ENCODE measurements around the gene PRSS2.

PRSS2 gene

GRCh38 chr7:142789441-142789840 is 18.7 kb downstream of the PRSS2 start:
- no peak overlapping the region for H3K4me3 ChIP-seq (ENCODE audit: low read depth, low read length)
- DNase-seq (ENCODE audit: low read depth): no peak
- no peak for TF ChIP-seq CTCF (IDR thresholded peaks at IDR 0.05; ENCODE audit: low read depth, low read length, missing control alignments)

- TF ChIP-seq CTCF (IDR thresholded peaks at IDR 0.05; ENCODE audit: low read depth, low read length, missing control alignments): no peak
- no peak overlapping the region for H3K4me3 ChIP-seq (ENCODE audit: low read depth, low read length)
- no peak for DNase-seq (ENCODE audit: low read depth)
These were observed 19.3 kb downstream of the PRSS2 start for GRCh38 chr7:142790056-142790455.

GRCh38 chr7:142790555-142790954 is 19.8 kb downstream of the PRSS2 start:
- no peak for DNase-seq (ENCODE audit: low read depth)
- no peak overlapping the region for H3K4me3 ChIP-seq (ENCODE audit: low read depth, low read length)
- TF ChIP-seq CTCF (IDR thresholded peaks at IDR 0.05; ENCODE audit: low read depth, low read length, missing control alignments): no peak

- no peak for TF ChIP-seq CTCF (IDR thresholded peaks at IDR 0.05; ENCODE audit: low read depth, low read length, missing control alignments)
- no peak overlapping the region for H3K4me3 ChIP-seq (ENCODE audit: low read depth, low read length)
- no peak for DNase-seq (ENCODE audit: low read depth)
These were observed 20.7 kb downstream of the PRSS2 start for GRCh38 chr7:142791502-142791901.

GRCh38 chr7:142792129-142792528 is 21.4 kb downstream of the PRSS2 start:
- no peak overlapping the region for H3K4me3 ChIP-seq (ENCODE audit: low read depth, low read length)
- no peak for DNase-seq (ENCODE audit: low read depth)
- no peak for TF ChIP-seq CTCF (IDR thresholded peaks at IDR 0.05; ENCODE audit: low read depth, low read length, missing control alignments)

- TF ChIP-seq CTCF (IDR thresholded peaks at IDR 0.05; ENCODE audit: low read depth, low read length, missing control alignments): no peak
- no peak overlapping the region for H3K4me3 ChIP-seq (ENCODE audit: low read depth, low read length)
These were observed 21.8 kb downstream of the PRSS2 start for GRCh38 chr7:142792593-142792992.

GRCh38 chr7:142793156-142793555 is 22.4 kb downstream of the PRSS2 start:
- TF ChIP-seq CTCF (IDR thresholded peaks at IDR 0.05; ENCODE audit: low read depth, low read length, missing control alignments): no peak
- no peak overlapping the region for H3K4me3 ChIP-seq (ENCODE audit: low read depth, low read length)
- DNase-seq (ENCODE audit: low read depth): no peak

More at GRCh38 chr7:142792593-142792992, 21.8 kb downstream of the PRSS2 start:
- no peak for DNase-seq (ENCODE audit: low read depth)

Measured in GM12864 (cell line).